Smooth muscle cell (in vitro differentiated cells): ENCODE measurements around the gene HCFC1. TPM values are rescaled to one million over a fixed set of nuclear protein-coding genes. Genes with fewer than 3 reads are reported as not detected.

Experiments
- DNase-seq: peaks from one replicate; lab custom pipeline; 2025; ENCODE audit not compliant: unreplicated experiment; lab: John Stamatoyannopoulos, UW
- H2AFZ ChIP-seq: fragments of 200-600 bp; sonication (generic); 2 replicates; pipeline ENCODE4 v1.6.0; 2016; ENCODE audit warnings: antibody characterized with exemption, low read depth, mild to moderate bottlenecking
- H3F3A ChIP-seq: fragments of 200-600 bp; sonication (generic); 2 replicates; pipeline ENCODE4 v1.6.0; 2017; ENCODE audit warnings: antibody characterized with exemption, low read depth
- H3K27ac ChIP-seq: fragments of 200-600 bp; sonication (generic); 2 replicates; pipeline ENCODE4 v1.5.1; 2016; ENCODE audit warnings: low read depth, mild to moderate bottlenecking
- H3K27me3 ChIP-seq: fragments of 200-600 bp; sonication (generic); 2 replicates; pipeline ENCODE4 v1.6.1; 2016; ENCODE audit warnings: low read depth, mild to moderate bottlenecking
- H3K36me3 ChIP-seq: fragments of 200-600 bp; sonication (generic); 2 replicates; pipeline ENCODE4 v1.5.1; 2016; ENCODE audit warnings: low read depth
- H3K4me1 ChIP-seq: fragments of 200-600 bp; sonication (generic); 2 replicates; pipeline ENCODE4 v1.5.1; 2016; ENCODE audit warnings: low read depth
- H3K4me2 ChIP-seq: fragments of 200-600 bp; sonication (generic); 2 replicates; pipeline ENCODE4 v1.6.0; 2016; ENCODE audit warnings: mild to moderate bottlenecking
- H3K4me3 ChIP-seq: fragments of 200-600 bp; sonication (generic); 2 replicates; pipeline ENCODE4 v1.5.1; 2016; ENCODE audit warnings: mild to moderate bottlenecking
- H3K79me2 ChIP-seq: fragments of 200-600 bp; sonication (generic); 2 replicates; pipeline ENCODE4 v1.6.0; 2016; ENCODE audit warnings: low read depth, mild to moderate bottlenecking
- H3K9ac ChIP-seq: fragments of 200-600 bp; sonication (generic); 2 replicates; pipeline ENCODE4 v1.6.0; 2016; ENCODE audit warnings: low read depth
- H3K9me3 ChIP-seq: fragments of 200-600 bp; sonication (generic); replicated peaks from 2 replicates; pipeline ENCODE4 v1.5.1; 2016; ENCODE audit warnings: low read depth
- H4K20me1 ChIP-seq: fragments of 200-600 bp; sonication (generic); 2 replicates; pipeline ENCODE4 v1.6.0; 2016; ENCODE audit warnings: low read depth
- WGBS: methylation state at CpG from one replicate; pipeline ENCODE4 v1.1.7; 2016; ENCODE audit warnings: low lambda C conversion rate; 5-methylcytosine and 5-hydroxymethylcytosine counted together
- polyA plus RNA-seq: library from polyadenylated mRNA; unstranded; fragments of >200 nt; fragmentation: Nextera tagmentation; extraction: Ambion mirVana; gene quantifications from 2 replicates; pipeline ENCODE4 v1.2.1, GENCODE V29; 2016
- total RNA-seq: library from RNA; depleted of rRNA; stranded (reverse); fragments of >200 nt; gene quantifications from 2 replicates; pipeline ENCODE4 v1.2.3, GENCODE V29; 2014
- TF ChIP-seq, protein P1 (sequence below): fragments of 200-600 bp; sonication (generic); IDR thresholded peaks from 2 replicates; pipeline ENCODE4 v1.5.1; 2017; ENCODE audit warnings: borderline replicate concordance, mild to moderate bottlenecking, antibody characterized with exemption; ENCODE audit not compliant: insufficient read depth, poor library complexity, severe bottlenecking

HCFC1 gene
- total and polyA plus RNA-seq, 2 experiments from 2014 or later, result 22.8 to 23.3 TPM

GRCh38 chrX:153922932-153923857, 48.4 kb downstream of the HCFC1 start:
- no peaks in the 10 kb centered on the region for H3K79me2 ChIP-seq
- no peaks in the 10 kb centered on the region for H3K27me3 ChIP-seq
- H3K4me3 ChIP-seq, result no peak overlapping the region
- no peaks in the 10 kb centered on the region for H4K20me1 ChIP-seq
- WGBS, result 81% methylated on average over 25 of the region's 25 CpGs
- H3K4me1 ChIP-seq, result no peaks in the 10 kb centered on the region
- no peaks in the 10 kb centered on the region for H3K9me3 ChIP-seq
- H3F3A ChIP-seq, result no peaks in the 10 kb centered on the region
- no peak overlapping the region for H2AFZ ChIP-seq
- no peak overlapping the region for H3K4me2 ChIP-seq
- TF ChIP-seq, protein P1, sequence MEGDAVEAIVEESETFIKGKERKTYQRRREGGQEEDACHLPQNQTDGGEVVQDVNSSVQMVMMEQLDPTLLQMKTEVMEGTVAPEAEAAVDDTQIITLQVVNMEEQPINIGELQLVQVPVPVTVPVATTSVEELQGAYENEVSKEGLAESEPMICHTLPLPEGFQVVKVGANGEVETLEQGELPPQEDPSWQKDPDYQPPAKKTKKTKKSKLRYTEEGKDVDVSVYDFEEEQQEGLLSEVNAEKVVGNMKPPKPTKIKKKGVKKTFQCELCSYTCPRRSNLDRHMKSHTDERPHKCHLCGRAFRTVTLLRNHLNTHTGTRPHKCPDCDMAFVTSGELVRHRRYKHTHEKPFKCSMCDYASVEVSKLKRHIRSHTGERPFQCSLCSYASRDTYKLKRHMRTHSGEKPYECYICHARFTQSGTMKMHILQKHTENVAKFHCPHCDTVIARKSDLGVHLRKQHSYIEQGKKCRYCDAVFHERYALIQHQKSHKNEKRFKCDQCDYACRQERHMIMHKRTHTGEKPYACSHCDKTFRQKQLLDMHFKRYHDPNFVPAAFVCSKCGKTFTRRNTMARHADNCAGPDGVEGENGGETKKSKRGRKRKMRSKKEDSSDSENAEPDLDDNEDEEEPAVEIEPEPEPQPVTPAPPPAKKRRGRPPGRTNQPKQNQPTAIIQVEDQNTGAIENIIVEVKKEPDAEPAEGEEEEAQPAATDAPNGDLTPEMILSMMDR, result peak; percentile 2
- H3K36me3 ChIP-seq, result no peaks in the 10 kb centered on the region
- H3K9ac ChIP-seq, result no peak overlapping the region
- no peak overlapping the region for H3K27ac ChIP-seq
- DNase-seq, result no peak

DNA sequence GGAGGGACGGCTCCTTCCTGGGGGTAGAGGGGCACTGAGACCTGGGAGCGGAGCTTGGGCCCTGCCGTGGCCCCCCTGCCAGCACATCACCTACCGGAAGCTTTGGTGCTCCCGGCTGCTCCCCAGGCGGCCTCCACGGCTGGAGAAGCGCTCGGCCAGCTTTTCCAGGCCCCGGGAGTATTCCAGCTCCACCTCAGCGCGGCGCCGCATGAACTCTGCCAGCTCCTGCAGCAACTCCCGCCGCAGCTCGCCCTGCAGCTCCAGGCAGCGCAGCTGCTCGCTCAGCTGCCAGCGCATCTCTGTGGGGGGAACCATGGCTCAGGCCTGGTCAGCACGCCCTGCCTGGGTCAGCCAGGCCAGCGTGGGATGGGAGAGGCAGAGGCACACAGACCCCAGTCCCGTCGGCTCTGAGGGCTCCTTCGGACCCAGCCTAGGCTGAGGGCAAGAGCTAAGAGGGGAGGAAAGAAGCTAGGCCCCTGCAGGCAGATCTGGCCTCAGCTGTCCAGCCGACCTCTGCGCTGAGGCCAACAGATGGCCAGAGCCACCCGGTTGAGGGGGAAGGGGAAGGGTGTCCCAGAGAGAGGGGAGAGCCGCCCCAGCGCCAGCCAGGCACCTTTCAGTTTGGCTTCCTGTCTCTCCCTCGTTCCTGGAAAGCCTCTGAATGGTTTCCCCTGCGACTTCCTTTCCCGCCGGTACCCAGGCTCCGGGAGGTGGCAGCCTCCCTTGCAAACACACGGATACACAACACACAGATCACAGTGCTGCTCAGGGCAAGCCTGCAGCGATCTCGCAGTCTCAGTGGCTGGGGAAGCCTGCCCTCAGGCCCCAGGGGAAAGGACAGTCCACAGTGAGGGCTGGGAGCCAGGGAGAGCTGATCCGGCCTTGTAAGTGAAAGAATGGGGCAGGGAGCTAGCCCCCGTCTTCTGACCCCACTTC, 49.8 kb downstream of the HCFC1 start:
- no peak overlapping the region for H3K4me2 ChIP-seq

GRCh38 chrX:153921070-153921469, 50.5 kb downstream of the HCFC1 start:
- Histone ChIP-seq H4K20me1 (no peaks in the 10 kb centered on the region), H3K9me3 (no peaks in the 10 kb centered on the region), H3K36me3 (no peaks in the 10 kb centered on the region), H3K27me3 (no peaks in the 10 kb centered on the region), H2AFZ (no peak overlapping the region), H3K4me2 (no peak overlapping the region), H3K9ac (no peak overlapping the region), H3K27ac (no peak overlapping the region), H3K79me2 (no peaks in the 10 kb centered on the region), H3K4me1 (no peaks in the 10 kb centered on the region), H3F3A (no peaks in the 10 kb centered on the region), H3K4me3 (no peak overlapping the region)
- TF ChIP-seq, protein P1, result no peak
- no peak for DNase-seq
- WGBS, result 89% methylated on average over 16 of the region's 16 CpGs

More for the DNA sequence above, 49.8 kb downstream of the HCFC1 start:
- TF ChIP-seq, protein P1, result no peak
- 87% methylated on average over 40 of the region's 40 CpGs for WGBS
- Histone ChIP-seq H3K4me1 (no peaks in the 10 kb centered on the region), H3K9me3 (no peaks in the 10 kb centered on the region), H3K9ac (no peak overlapping the region), H2AFZ (no peak overlapping the region), H3F3A (no peaks in the 10 kb centered on the region), H3K4me3 (no peak overlapping the region), H4K20me1 (no peaks in the 10 kb centered on the region), H3K27me3 (no peaks in the 10 kb centered on the region), H3K36me3 (no peaks in the 10 kb centered on the region), H3K27ac (no peak overlapping the region), H3K79me2 (no peaks in the 10 kb centered on the region)
- DNase-seq, result no peak
